Fibroblast of lung (primary cell): ENCODE results near the gene ZDHHC14. TPM values are rescaled to one million over a fixed set of nuclear protein-coding genes. Genes with fewer than 3 reads are reported as not detected.

Experiments
- DNase-seq, 2 donors: peaks; one replicate each; pipeline versions ENCODE4 v3.0.0 to v3.0.0-alpha.2; 2010; ENCODE audit warnings: low read depth in 2 of 2
- H2AFZ ChIP-seq: 2 replicates; pipeline ENCODE4 v1.5.1; 2012; ENCODE audit warnings: low read length, control low read depth, inconsistent platforms
- H3K27ac ChIP-seq: 2 replicates; pipeline ENCODE4 v1.5.1; 2011; ENCODE audit warnings: low read length, control low read depth; ENCODE audit not compliant: insufficient read depth
- H3K27me3 ChIP-seq: 2 replicates; pipeline ENCODE4 v1.5.1; 2011; ENCODE audit warnings: mild to moderate bottlenecking, low read length; ENCODE audit not compliant: control insufficient read depth, insufficient read depth
- H3K36me3 ChIP-seq: 2 replicates; pipeline ENCODE4 v1.5.1; 2011; ENCODE audit warnings: low read length; ENCODE audit not compliant: control insufficient read depth, insufficient read depth
- H3K4me1 ChIP-seq: 2 replicates; pipeline ENCODE4 v1.5.1; 2011; ENCODE audit warnings: low read length; ENCODE audit not compliant: control insufficient read depth, insufficient read depth; ENCODE audit errors: extremely low read depth
- H3K4me2 ChIP-seq: 2 replicates; pipeline ENCODE4 v1.5.1; 2011; ENCODE audit warnings: low read length, control low read depth; ENCODE audit not compliant: insufficient read depth; ENCODE audit errors: extremely low read depth
- H3K4me3 ChIP-seq, 4 experiments: fragments of 200-600 bp in 1 of 4; sonication (generic) in 1 of 4; replicated peaks in 1 of 4; 2 replicates each; pipeline ENCODE4 v1.5.1; 2011 to 2016; ENCODE audit warnings: low read length in 4 of 4, low read depth in 3 of 4, mild to moderate bottlenecking in 3 of 4, control low read depth in 2 of 4, inconsistent platforms in 1 of 4, mixed read lengths in 1 of 4; ENCODE audit not compliant: insufficient read depth in 1 of 4; ENCODE audit errors: control extremely low read depth in 1 of 4
- H3K79me2 ChIP-seq: 2 replicates; pipeline ENCODE4 v1.5.1; 2012; ENCODE audit warnings: mild to moderate bottlenecking, low read length, inconsistent platforms; ENCODE audit not compliant: control insufficient read depth, insufficient read depth
- H3K9ac ChIP-seq: 2 replicates; pipeline ENCODE4 v1.5.1; 2011; ENCODE audit warnings: mild to moderate bottlenecking, low read length, control low read depth; ENCODE audit not compliant: insufficient read depth
- H3K9me3 ChIP-seq: 2 replicates; pipeline ENCODE4 v1.5.1; 2012; ENCODE audit warnings: low read depth, low read length; ENCODE audit not compliant: control insufficient read depth, insufficient read depth
- H4K20me1 ChIP-seq: 2 replicates; pipeline ENCODE4 v1.5.1; 2011; ENCODE audit warnings: low read length; ENCODE audit not compliant: control insufficient read depth, insufficient read depth; ENCODE audit errors: extremely low read depth
- EZH2 ChIP-seq: IDR thresholded peaks from 2 replicates; pipeline ENCODE4 v1.5.1; 2012; ENCODE audit warnings: low read length, control low read depth, mild to moderate bottlenecking; ENCODE audit errors: missing control alignments
- polyA plus RNA-seq, 2 donors: library from polyadenylated mRNA; depleted of rRNA in 1 of 2; stranded (reverse) in 1 of 2; unstranded in 1 of 2; fragments of >200 nt; gene quantifications; 2 replicates each; pipeline ENCODE4 v1.2.1, GENCODE V29; 2011 to 2012; ENCODE audit warnings: missing spikeins in 1 of 2
- total RNA-seq: library from RNA; depleted of rRNA; stranded (reverse); fragments of >200 nt; gene quantifications from 2 replicates; pipeline ENCODE4 v1.2.1, GENCODE V29; 2014
- TF ChIP-seq, protein P1 (sequence below), 2 donors: IDR thresholded peaks in 1 of 2; conservative IDR thresholded peaks in 1 of 2; 1 replicate in 1 of 2; 2 replicates in 1 of 2; pipeline ENCODE4 v1.5.1; 2011 to 2012; ENCODE audit warnings: low read length in 2 of 2, control low read depth in 1 of 2, inconsistent platforms in 1 of 2, low read depth in 1 of 2, mild to moderate bottlenecking in 1 of 2

Gene ZDHHC14
- total and polyA plus RNA-seq, 2 donors (not counting 1 experiment from before 2014, with no cell fraction given), result 1.7 to 3.5 TPM

DNA sequence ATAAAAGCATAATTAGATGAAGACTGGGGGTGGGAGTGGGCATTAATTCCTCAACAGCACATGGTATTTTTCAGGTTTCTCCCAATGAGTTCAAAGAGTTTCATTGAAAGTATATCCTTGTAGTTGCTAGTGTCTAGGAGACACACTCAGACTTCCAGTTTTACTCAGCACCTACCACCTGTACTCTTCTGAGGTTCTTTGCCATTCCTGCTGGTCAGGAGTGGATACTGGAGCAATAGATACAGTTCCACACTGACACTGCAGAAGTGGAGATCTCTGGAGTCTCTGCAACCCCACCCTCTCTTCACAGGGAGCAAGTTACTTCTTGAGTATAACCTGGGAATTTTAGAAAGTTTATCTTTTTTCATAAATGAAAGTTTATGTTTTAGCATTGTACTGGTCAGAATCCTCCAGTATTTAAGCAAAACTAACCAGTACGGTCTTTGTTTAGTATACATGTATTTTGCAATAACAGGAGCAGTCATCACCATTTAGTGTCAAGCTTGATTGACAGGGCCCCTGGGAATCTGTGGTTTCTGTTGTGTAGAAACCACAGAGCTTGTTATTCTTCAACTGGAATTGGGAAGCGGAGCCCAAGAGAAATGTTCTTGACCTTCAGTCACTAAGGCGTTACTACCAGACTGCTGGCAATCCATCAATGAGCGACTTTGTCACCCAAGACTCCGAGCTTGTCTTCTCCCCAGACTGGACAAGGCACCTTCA, 148.1 kb downstream of the ZDHHC14 start:
- DNase-seq, result peak; percentile 27 to 82
- H3K9ac ChIP-seq, result no peak overlapping the region
- TF ChIP-seq EZH2, result no peak
- TF ChIP-seq, protein P1, sequence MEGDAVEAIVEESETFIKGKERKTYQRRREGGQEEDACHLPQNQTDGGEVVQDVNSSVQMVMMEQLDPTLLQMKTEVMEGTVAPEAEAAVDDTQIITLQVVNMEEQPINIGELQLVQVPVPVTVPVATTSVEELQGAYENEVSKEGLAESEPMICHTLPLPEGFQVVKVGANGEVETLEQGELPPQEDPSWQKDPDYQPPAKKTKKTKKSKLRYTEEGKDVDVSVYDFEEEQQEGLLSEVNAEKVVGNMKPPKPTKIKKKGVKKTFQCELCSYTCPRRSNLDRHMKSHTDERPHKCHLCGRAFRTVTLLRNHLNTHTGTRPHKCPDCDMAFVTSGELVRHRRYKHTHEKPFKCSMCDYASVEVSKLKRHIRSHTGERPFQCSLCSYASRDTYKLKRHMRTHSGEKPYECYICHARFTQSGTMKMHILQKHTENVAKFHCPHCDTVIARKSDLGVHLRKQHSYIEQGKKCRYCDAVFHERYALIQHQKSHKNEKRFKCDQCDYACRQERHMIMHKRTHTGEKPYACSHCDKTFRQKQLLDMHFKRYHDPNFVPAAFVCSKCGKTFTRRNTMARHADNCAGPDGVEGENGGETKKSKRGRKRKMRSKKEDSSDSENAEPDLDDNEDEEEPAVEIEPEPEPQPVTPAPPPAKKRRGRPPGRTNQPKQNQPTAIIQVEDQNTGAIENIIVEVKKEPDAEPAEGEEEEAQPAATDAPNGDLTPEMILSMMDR (conservative IDR thresholded peaks at IDR 0.05 in 1 of 2, IDR thresholded peaks at IDR 0.05 in 1 of 2; ENCODE audit: low read depth in 1 of 2, low read length in 2 of 2), result no peak
- H3K4me1 ChIP-seq, result no peaks in the 10 kb centered on the region
- H2AFZ ChIP-seq, result no peak overlapping the region
- H3K79me2 ChIP-seq, result no peaks in the 10 kb centered on the region
- H4K20me1 ChIP-seq, result no peaks in the 10 kb centered on the region
- H3K4me2 ChIP-seq, result no peak overlapping the region
- no peak overlapping the region for H3K4me3 ChIP-seq
- no peaks in the 10 kb centered on the region for H3K36me3 ChIP-seq
- no peaks in the 10 kb centered on the region for H3K27me3 ChIP-seq
- H3K27ac ChIP-seq, result no peak overlapping the region
- no peaks in the 10 kb centered on the region for H3K9me3 ChIP-seq

DNA sequence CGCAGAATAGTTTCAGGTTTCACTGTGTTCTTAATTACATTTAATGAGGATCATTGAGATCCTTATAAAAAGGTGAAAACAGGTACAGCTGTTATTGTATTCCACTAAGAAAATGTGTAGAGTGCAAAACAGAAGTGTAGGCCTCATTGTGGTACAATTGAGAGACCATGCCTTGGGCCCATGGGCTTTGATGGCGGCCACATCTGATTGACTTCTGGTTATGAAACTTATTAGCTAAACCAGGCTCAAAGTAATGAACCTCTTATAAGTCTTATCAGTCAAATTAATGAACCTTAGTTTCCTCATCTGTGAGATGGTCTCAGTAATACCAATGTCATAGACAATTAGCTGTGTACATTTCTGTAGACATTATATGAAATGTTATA, 148.7 kb downstream of the ZDHHC14 start:
- no peak overlapping the region for H3K4me2 ChIP-seq
- no peaks in the 10 kb centered on the region for H4K20me1 ChIP-seq

DNA sequence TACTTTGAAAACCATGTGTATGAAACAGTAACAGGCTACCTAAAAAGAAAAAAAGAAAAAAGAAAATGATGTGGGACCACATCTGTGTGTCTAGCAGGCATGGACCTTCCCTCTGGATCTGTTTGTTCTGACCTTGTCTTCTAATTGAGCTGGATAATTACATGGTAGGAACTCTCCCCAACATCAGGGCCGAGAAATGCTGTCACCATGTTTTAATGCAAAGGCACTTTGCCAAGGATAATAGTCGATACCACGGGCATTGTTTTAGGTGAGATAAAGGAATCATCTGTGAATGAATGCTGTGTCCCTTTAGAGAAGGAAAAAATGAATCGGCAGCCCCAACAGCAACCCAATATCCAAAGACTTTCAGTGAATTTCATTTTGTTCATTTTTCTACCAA, 149.1 kb downstream of the ZDHHC14 start:
- Histone ChIP-seq H3K27ac (no peak overlapping the region), H4K20me1 (no peaks in the 10 kb centered on the region), H3K4me2 (no peak overlapping the region), H2AFZ (no peak overlapping the region), H3K9me3 (no peaks in the 10 kb centered on the region), H3K79me2 (no peaks in the 10 kb centered on the region), H3K36me3 (no peaks in the 10 kb centered on the region), H3K27me3 (no peaks in the 10 kb centered on the region), H3K4me3 (no peak overlapping the region), H3K4me1 (no peaks in the 10 kb centered on the region), H3K9ac (no peak overlapping the region)
- TF ChIP-seq, protein P1 (conservative IDR thresholded peaks at IDR 0.05 in 1 of 2, IDR thresholded peaks at IDR 0.05 in 1 of 2; ENCODE audit: low read depth in 1 of 2, low read length in 2 of 2), result no peak
- TF ChIP-seq EZH2, result no peak
- no peak for DNase-seq

More for the DNA sequence above, 148.7 kb downstream of the ZDHHC14 start:
- Histone ChIP-seq H3K9ac (no peak overlapping the region), H3K27me3 (no peaks in the 10 kb centered on the region), H3K4me1 (no peaks in the 10 kb centered on the region), H3K4me3 (no peak overlapping the region), H3K9me3 (no peaks in the 10 kb centered on the region), H3K36me3 (no peaks in the 10 kb centered on the region), H3K79me2 (no peaks in the 10 kb centered on the region), H3K27ac (no peak overlapping the region), H2AFZ (no peak overlapping the region)
- no peak for DNase-seq
- TF ChIP-seq EZH2, result no peak
